SK-N-SH treated with all-trans-retinoic acid at 6 μM for 48 hours (cell line): ENCODE data around the gene TRAPPC10.

Source experiments
- ATAC-seq: fragments of 200-7000 bp; cut with Tn5 transposase; 3 replicates; pipeline ENCODE4 v1.9.1; 2020; ENCODE audit warnings: mild to moderate bottlenecking, moderate library complexity
- ARNTL ChIP-seq: fragments of 450-650 bp; formaldehyde crosslinking; IDR thresholded peaks from 2 replicates; pipeline ENCODE4 v1.5.0; 2020; ENCODE audit warnings: low read depth, mild to moderate bottlenecking, moderate library complexity, borderline replicate concordance
- BACH2 ChIP-seq: fragments of 250-450 bp; sonication (Bioruptor Pico); IDR thresholded peaks from 2 replicates; pipeline ENCODE4 v1.9.0; 2021; ENCODE audit warnings: mild to moderate bottlenecking, borderline replicate concordance
- CSDC2 ChIP-seq: fragments of 250-450 bp; sonication (Bioruptor Pico); IDR thresholded peaks from 2 replicates; pipeline ENCODE4 v1.5.0; 2020; ENCODE audit warnings: mild to moderate bottlenecking, moderate library complexity
- ESRRG ChIP-seq: fragments of 250-450 bp; sonication (Bioruptor Pico); IDR thresholded peaks from 2 replicates; pipeline ENCODE4 v1.6.1; 2021; ENCODE audit warnings: mild to moderate bottlenecking
- GLIS3 ChIP-seq: fragments of 250-450 bp; sonication (Bioruptor Pico); IDR thresholded peaks from 2 replicates; pipeline ENCODE4 v1.5.0; 2020; ENCODE audit warnings: mild to moderate bottlenecking, moderate library complexity
- ISL1 ChIP-seq: fragments of 250-450 bp; sonication (Bioruptor Pico); IDR thresholded peaks from 2 replicates; pipeline ENCODE4 v2.1.2; 2022; ENCODE audit warnings: mild to moderate bottlenecking, moderate library complexity
- OSR1 ChIP-seq: fragments of 250-450 bp; sonication (Bioruptor Pico); IDR thresholded peaks from 2 replicates; pipeline ENCODE4 v1.8.0; 2022; ENCODE audit warnings: moderate library complexity, mild to moderate bottlenecking, inconsistent platforms
- PATZ1 ChIP-seq: fragments of 250-450 bp; sonication (Bioruptor Pico); IDR thresholded peaks from 2 replicates; pipeline ENCODE4 v1.8.0; 2020; ENCODE audit warnings: mild to moderate bottlenecking, moderate library complexity, borderline replicate concordance
- PPARA ChIP-seq: fragments of 250-450 bp; sonication (Bioruptor Pico); IDR thresholded peaks from 2 replicates; pipeline ENCODE4 v1.5.0; 2020; ENCODE audit warnings: mild to moderate bottlenecking, borderline replicate concordance
- RARB ChIP-seq: fragments of 250-450 bp; sonication (Bioruptor Pico); IDR thresholded peaks from 2 replicates; pipeline ENCODE4 v1.8.0; 2021; ENCODE audit warnings: mild to moderate bottlenecking, moderate library complexity
- SNAI2 ChIP-seq: fragments of 250-450 bp; sonication (Bioruptor Pico); IDR thresholded peaks from 2 replicates; pipeline ENCODE4 v1.5.0; 2020; ENCODE audit warnings: mild to moderate bottlenecking, moderate library complexity
- TCF4 ChIP-seq: fragments of 250-450 bp; sonication (Bioruptor Pico); IDR thresholded peaks from 2 replicates; pipeline ENCODE4 v1.8.0; 2021; ENCODE audit warnings: mild to moderate bottlenecking, moderate library complexity, borderline replicate concordance
- TOX ChIP-seq: fragments of 250-450 bp; sonication (Bioruptor Pico); IDR thresholded peaks from 2 replicates; pipeline ENCODE4 v1.8.0; 2021; ENCODE audit warnings: mild to moderate bottlenecking, moderate library complexity, borderline replicate concordance
- ZC3H10 ChIP-seq: fragments of 250-450 bp; sonication (Bioruptor Pico); IDR thresholded peaks from 2 replicates; pipeline ENCODE4 v1.5.1; 2021; ENCODE audit warnings: mild to moderate bottlenecking, moderate library complexity
- ZFP3 ChIP-seq: fragments of 250-450 bp; sonication (Bioruptor Pico); IDR thresholded peaks from 2 replicates; pipeline ENCODE4 v1.5.0; 2020; ENCODE audit warnings: mild to moderate bottlenecking, moderate library complexity
- ZFP30 ChIP-seq: fragments of 450-650 bp; formaldehyde crosslinking; IDR thresholded peaks from 2 replicates; pipeline ENCODE4 v1.5.0; 2022; ENCODE audit warnings: mild to moderate bottlenecking, moderate library complexity
- ZNF565 ChIP-seq: fragments of 450-650 bp; formaldehyde crosslinking; conservative IDR thresholded peaks from 2 replicates; pipeline ENCODE4 v1.5.0; 2020; ENCODE audit warnings: low read depth, mild to moderate bottlenecking, moderate library complexity
- ZNF70 ChIP-seq: fragments of 450-650 bp; formaldehyde crosslinking; IDR thresholded peaks from 2 replicates; pipeline ENCODE4 v1.5.0; 2020; ENCODE audit warnings: mild to moderate bottlenecking, moderate library complexity
- ZNF8 ChIP-seq: fragments of 450-650 bp; formaldehyde crosslinking; IDR thresholded peaks from 2 replicates; pipeline ENCODE4 v1.5.0; 2020; ENCODE audit warnings: mild to moderate bottlenecking, moderate library complexity
- TF ChIP-seq, protein P1 (sequence below): fragments of 250-450 bp; sonication (Bioruptor Pico); IDR thresholded peaks from 2 replicates; pipeline ENCODE4 v1.5.1; 2021; ENCODE audit warnings: mild to moderate bottlenecking, moderate library complexity
- TF ChIP-seq, protein P2 (sequence below): fragments of 250-450 bp; sonication (Bioruptor Pico); IDR thresholded peaks from 2 replicates; pipeline ENCODE4 v1.8.0; 2021; ENCODE audit warnings: low read depth, mild to moderate bottlenecking, moderate library complexity, borderline replicate concordance
- TF ChIP-seq, protein P3 (sequence below): fragments of 250-450 bp; sonication (Bioruptor Pico); IDR thresholded peaks from 2 replicates; pipeline ENCODE4 v1.5.1; 2020; ENCODE audit warnings: low read depth, mild to moderate bottlenecking, moderate library complexity

TRAPPC10 gene

DNA sequence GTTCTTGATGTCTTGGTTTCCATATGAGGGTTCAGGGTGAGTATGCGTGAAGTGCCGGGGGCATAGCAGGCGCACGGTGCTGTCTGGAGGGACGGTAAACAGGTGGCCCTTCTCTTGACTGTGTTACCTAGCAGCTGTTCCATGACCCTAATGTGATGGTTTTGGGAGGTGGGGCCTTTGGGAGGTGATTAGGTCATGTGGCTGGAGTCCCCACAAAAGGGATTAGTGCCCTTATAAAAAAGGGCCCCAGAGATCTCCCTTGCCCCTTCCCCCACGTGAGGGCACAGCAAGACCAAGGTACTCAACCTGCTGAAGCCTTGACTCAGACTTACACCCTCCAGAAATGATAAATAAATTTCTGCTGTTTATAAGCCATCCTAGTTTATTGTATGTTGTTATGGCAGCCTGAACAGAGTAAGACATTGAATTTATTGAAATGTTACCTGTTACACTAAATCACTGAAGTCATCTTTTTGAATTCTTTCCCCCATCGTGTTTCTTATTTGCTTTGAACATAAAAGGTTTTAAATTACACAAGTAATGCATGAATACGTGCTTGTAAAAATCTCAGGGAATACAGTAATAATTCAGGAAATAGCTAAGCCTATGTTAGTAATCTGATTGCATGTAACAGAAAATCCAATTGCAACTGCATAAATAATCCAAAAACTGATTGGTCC, 15.6 kb downstream of the TRAPPC10 start:
- ATAC-seq: no peak
- TF ChIP-seq BACH2: no peak
- no peak for TF ChIP-seq PATZ1 (CRISPR knock-in tag)
- TF ChIP-seq ARNTL: no peak
- TF ChIP-seq, protein P1, sequence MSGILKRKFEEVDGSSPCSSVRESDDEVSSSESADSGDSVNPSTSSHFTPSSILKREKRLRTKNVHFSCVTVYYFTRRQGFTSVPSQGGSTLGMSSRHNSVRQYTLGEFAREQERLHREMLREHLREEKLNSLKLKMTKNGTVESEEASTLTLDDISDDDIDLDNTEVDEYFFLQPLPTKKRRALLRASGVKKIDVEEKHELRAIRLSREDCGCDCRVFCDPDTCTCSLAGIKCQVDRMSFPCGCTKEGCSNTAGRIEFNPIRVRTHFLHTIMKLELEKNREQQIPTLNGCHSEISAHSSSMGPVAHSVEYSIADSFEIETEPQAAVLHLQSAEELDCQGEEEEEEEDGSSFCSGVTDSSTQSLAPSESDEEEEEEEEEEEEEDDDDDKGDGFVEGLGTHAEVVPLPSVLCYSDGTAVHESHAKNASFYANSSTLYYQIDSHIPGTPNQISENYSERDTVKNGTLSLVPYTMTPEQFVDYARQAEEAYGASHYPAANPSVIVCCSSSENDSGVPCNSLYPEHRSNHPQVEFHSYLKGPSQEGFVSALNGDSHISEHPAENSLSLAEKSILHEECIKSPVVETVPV (CRISPR knock-in tag): no peak
- no peak for TF ChIP-seq PPARA (CRISPR knock-in tag)

GRCh38 chr21:44028287-44028659, 16.2 kb downstream of the TRAPPC10 start:
- no peak for TF ChIP-seq ZFP3 (CRISPR knock-in tag)
- TF ChIP-seq BACH2: no peak
- no peak for TF ChIP-seq ISL1 (CRISPR knock-in tag)
- TF ChIP-seq ZC3H10 (CRISPR knock-in tag): no peak
- no peak for TF ChIP-seq TOX
- TF ChIP-seq ZNF565: no peak
- no peak for TF ChIP-seq ESRRG (CRISPR knock-in tag)
- TF ChIP-seq, protein P1 (CRISPR knock-in tag): no peak
- TF ChIP-seq, protein P2, sequence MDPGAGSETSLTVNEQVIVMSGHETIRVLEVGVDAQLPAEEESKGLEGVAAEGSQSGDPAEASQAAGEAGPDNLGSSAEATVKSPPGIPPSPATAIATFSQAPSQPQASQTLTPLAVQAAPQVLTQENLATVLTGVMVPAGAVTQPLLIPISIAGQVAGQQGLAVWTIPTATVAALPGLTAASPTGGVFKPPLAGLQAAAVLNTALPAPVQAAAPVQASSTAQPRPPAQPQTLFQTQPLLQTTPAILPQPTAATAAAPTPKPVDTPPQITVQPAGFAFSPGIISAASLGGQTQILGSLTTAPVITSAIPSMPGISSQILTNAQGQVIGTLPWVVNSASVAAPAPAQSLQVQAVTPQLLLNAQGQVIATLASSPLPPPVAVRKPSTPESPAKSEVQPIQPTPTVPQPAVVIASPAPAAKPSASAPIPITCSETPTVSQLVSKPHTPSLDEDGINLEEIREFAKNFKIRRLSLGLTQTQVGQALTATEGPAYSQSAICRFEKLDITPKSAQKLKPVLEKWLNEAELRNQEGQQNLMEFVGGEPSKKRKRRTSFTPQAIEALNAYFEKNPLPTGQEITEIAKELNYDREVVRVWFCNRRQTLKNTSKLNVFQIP (CRISPR knock-in tag): no peak
- TF ChIP-seq ZFP30: no peak
- ATAC-seq: no peak

- TF ChIP-seq ZFP30: no peak
- TF ChIP-seq OSR1 (CRISPR knock-in tag): no peak
- TF ChIP-seq PATZ1 (CRISPR knock-in tag): no peak
- TF ChIP-seq ESRRG (CRISPR knock-in tag): no peak
- TF ChIP-seq ZNF565: no peak
- TF ChIP-seq ZNF70 (CRISPR knock-in tag): no peak
- TF ChIP-seq TCF4 (CRISPR knock-in tag): no peak
- TF ChIP-seq, protein P3, sequence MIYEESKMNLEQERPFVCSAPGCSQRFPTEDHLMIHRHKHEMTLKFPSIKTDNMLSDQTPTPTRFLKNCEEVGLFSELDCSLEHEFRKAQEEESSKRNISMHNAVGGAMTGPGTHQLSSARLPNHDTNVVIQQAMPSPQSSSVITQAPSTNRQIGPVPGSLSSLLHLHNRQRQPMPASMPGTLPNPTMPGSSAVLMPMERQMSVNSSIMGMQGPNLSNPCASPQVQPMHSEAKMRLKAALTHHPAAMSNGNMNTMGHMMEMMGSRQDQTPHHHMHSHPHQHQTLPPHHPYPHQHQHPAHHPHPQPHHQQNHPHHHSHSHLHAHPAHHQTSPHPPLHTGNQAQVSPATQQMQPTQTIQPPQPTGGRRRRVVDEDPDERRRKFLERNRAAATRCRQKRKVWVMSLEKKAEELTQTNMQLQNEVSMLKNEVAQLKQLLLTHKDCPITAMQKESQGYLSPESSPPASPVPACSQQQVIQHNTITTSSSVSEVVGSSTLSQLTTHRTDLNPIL (CRISPR knock-in tag): no peak
- TF ChIP-seq, protein P2 (CRISPR knock-in tag): no peak
- no peak for TF ChIP-seq CSDC2 (CRISPR knock-in tag)
- no peak for TF ChIP-seq ZFP3 (CRISPR knock-in tag)
- TF ChIP-seq GLIS3 (CRISPR knock-in tag): no peak
- TF ChIP-seq SNAI2 (CRISPR knock-in tag): no peak
- no peak for TF ChIP-seq ZC3H10 (CRISPR knock-in tag)
- TF ChIP-seq ISL1 (CRISPR knock-in tag): no peak
- no peak for TF ChIP-seq ZNF8 (CRISPR knock-in tag)
- no peak for TF ChIP-seq RARB
- no peak for ATAC-seq
These were observed 17.5 kb downstream of the TRAPPC10 start for GRCh38 chr21:44029460-44030087.
